Fibroblast of peridontal ligament (primary cell): ENCODE results near the gene MRPL40.

Experiments
- DNase-seq: peaks from one replicate; pipeline ENCODE4 v3.0.0-alpha.2; 2010; ENCODE audit errors: extremely low read depth

Gene MRPL40

DNA sequence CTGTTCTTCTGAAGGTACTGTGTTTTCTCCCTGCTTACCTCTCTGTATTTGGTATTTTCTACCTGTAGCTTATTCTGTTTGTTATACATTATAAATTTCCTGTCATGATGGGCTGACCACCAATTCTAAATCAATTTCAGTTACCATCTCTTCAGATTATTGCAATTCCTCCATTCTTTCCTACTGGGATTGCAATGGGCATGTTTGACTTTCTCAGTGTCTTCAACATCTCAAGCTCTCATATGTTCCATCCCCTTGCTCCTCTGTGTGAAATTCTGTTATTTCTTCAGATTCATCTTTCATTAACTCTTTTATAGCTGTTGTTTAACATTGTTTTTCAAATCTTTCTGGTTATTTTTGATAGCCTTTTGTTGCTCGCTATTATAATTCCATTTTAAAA, 30.7 kb downstream of the MRPL40 start:
- DNase-seq: no peak

DNA sequence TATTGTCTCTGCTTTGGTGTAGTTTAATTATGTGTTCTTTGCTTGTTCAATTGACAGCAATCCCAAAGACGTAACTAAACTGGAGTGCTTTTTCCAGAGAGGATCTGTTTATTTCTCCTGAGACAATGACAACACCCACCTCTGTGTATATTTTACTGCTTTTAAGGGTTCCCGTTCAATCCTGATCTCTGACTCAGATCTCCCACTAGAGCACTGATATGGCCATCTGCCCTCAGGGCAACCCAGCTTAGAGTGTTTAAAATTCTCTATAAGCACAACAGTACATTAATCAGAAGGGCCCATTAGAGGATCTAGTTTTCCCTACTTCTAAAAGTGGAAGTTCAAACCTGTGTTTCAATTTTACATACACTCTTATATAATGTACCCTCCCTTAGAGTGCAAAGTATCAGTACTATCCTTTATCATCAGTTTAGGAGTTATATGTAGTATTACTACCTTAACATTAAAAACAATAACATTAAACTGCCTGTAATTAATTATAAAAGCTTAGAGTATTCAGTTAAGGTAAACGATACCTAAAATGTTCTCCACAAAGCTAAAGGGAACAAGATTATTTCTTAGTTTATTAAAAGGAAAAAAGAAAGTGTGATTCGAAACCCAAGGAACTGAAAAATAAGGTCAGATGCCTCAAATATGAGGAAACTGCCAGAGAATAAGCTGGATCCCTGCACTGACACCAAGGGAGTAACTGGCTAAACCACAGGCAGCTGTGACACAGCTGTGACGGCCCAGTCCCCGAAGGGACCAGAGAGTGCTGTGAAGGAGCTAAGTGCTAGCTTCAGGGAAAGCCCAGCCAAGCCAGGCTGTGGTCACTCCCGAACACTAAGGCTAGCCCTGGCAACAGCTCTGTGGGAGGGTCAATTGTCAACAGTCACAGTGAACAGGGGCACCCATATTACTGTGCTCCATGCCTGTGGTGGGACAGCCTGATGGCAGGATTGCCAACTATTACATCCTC, 31.4 kb downstream of the MRPL40 start:
- DNase-seq: peak; percentile 47

DNA sequence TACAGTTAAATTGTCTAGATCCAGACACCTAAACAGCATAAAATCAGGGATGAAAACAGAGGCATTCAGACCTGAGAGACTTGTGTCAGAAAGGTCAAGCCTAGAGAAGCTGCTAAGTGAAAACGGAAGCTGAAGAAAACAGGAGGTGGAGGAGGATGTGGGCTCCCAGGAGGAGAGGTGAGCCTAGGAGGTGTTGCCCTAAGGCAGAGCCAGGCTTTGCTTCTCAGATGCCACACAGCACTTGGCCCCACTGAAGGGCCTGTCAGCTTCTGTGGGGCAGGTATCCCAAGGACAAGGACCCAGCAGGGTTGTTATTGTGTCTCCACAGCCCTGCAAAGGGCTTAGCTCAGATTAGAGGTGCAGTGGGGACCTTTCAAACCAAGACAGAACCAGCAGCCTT, 32.2 kb downstream of the MRPL40 start:
- DNase-seq: no peak

DNA sequence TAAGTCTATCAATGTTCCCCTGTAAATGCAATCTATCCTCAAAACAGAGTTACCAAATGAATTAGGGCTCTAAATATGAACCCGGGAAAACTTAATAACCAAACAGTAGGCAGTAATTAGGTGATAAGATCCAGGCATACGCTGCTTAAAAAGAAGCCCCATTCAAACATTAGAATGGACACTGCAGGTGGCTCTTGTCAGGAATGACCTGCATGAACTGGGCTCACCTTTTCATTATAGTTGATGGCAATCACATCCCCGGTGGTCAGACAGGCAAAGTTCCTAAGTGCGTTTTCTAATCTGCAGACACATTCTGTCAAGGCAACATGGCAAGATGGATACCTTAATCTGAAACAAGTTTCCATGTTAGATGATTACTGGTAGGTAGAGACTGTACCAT, 32.6 kb downstream of the MRPL40 start:
- DNase-seq: no peak

DNA sequence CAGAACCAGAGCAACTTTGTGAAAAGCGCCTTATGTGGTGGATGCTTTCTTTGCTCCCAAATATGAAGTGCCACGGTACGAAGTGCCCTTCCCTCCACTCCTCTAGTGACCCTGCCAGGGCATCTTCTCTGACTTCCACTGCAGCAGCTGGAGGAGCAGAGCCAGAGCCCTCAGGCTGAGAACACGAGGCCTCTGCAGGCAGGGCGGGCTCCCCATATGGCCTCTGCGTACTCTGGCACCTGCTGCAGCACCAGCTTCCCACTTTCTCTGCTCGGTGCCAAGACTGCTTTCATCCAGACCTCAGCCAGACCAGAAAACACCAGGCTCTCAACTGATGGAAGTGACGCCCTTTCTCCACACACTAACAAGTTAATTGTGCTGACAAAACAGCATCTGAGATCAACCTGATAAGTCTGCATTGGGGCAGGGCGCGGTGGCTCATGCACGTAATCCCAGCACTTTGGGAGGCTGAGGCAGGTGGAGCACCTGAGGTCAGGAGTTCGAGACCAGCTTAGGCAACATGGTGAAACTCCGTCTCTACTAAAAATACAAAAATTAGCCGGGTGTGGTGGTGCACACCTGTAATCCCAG, 33.9 kb downstream of the MRPL40 start:
- DNase-seq: no peak

DNA sequence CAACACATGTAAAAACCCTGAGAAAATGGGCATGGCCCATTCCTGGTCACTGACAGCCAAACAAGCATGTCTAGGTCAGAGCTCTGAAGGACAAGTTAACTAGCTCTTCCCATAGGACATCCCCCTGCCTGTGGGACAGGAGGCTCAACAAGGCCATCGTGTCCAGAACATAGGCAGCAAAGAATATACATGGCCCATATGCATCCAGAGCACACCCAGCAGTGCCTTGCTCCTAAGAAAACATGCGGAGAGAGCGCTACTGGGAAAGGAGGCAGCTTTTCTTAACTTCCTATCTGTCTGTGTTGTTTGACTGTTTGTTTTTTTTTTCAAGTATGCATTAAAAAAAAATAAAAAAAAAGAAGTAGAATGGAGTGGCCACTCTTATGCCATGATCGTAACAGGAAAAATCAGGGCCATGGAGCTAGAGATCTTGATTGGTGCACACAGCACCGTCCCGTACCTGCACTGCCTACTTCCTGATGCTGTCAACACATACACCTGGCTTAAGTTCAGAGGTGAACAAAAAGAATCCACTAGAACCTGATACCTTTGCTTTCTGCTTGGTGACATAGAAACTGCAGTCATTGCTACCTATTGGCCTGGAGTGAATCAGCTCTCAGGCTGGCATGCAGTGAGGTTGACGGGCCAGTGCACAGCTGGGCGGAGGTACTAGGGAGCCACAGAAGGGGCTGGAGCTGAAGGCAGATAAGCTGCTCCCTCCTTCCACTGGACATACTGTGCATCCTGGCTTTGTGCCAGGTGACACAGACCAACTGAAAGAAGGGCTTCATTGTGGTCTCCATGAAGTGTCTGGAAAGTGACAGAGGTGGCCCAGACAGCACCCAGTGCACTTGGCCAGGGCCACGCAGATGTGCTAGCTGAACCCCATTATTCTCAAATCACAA, 34.8 kb downstream of the MRPL40 start:
- DNase-seq: no peak

DNA sequence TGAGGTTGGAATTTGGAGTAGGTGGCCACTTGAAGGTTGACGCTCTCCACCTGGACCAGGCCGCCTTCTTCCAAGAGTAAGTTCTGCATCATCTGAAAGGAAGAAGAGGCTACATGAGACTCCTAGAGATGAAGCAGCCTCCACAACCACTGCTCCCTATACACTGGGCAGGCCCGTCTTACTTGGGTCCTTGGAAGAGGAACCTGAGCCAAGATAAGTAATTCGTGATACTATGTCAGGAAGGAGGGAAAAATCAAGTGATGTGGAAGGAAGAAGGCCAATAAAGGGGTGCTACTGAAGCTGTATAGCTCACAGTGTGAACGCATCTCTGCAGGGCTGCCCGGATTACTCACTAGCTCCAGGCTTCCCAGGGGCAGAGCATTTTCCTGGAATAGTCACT, 35.6 kb downstream of the MRPL40 start:
- no peak for DNase-seq

DNA sequence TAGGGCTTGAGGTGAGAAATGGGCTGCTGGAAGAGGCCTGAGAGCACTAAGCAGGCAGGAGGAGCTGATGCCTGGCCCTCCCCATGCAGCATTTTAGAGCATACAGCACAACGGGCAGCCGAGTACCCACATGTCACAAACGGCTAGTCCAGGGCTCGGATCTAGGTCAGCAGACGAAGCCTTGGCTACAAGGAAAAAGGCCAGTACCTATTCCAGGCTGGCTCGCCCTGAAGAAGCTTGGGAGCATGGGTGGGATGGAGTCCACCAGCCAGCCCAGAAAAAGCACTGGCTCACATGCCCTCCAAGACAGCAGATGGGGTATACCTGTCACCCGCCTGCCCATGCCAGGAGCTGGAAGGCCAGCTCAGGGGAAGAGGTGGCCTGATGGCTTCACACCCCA, 37.1 kb downstream of the MRPL40 start:
- no peak for DNase-seq

DNA sequence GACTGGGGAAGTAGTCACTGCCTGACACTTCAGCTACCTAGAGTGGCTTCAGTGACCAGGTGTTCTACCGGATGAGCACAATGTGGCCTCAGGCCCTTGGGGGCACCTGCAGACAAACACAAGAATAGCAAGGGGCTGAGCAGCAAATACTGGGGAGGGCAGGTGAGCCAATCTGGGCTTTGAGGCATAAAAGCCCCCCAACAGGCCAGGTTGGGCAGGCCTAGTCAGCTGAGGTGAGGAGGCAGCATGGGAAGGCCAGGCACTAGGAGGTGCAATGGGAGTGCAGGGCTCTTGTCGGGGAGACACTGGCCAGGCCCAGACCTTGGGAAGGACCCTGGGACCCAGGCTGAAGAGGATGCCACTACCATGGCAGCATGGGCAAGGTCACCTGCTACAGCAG, 37.7 kb downstream of the MRPL40 start:
- DNase-seq: no peak

DNA sequence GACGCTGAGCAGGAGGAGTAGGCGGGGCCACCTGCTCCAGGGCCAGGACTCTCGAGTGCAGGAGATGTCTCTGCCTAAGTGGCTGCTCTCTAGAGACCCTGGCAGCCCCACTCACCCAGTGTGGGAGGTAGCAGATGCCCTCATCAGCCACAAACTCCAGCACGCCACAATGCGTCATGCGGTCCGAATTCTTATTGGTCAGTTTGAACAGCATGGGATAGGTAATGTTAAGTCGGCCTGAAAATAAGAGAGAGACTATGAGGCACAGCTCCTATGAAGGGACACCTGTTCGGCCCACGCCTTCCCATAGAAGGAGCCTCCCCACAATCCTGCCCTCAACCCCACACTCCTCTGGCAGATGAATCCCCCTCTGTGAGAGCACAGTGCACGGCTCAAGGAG, 39.2 kb downstream of the MRPL40 start:
- no peak for DNase-seq

DNA sequence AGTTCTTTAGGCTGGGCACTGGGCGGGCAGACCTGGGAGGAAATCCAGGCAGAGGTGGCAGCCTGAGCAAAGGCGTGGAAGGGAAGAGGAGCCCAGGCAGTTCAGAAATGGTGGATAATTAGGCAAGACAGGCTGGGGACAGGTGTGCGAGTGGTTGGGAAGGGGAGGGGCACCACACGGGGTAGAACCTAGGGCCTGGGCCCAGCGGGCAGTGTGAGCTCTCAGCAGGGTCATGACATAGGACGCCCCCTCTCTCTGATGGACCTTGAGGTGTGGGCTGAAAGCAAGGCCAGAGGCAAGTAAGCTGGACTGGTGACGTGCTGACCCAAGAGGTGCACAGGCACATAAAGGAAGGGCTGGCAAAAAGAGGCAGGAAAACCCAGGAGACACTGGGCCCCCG, 39.9 kb downstream of the MRPL40 start:
- no peak for DNase-seq

DNA sequence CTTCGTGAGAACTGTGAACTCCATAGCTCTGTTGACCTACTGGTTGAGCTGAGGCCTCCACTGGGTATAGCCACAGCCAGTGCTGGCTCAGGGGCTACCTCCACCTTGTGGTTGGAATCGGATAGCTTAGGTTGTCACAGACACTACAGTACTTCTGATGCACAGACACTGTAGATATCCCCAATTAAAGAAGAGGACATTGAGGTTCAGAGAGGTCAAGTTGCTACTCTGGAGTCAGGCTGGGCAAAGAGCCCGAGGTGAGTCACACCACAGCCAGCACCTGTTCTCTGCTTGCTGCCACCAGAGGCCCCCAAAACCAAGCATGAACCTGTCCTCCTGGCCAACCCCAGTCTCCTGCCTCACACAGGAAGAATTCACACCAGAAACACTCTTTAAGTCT, 41.2 kb downstream of the MRPL40 start:
- no peak for DNase-seq

DNA sequence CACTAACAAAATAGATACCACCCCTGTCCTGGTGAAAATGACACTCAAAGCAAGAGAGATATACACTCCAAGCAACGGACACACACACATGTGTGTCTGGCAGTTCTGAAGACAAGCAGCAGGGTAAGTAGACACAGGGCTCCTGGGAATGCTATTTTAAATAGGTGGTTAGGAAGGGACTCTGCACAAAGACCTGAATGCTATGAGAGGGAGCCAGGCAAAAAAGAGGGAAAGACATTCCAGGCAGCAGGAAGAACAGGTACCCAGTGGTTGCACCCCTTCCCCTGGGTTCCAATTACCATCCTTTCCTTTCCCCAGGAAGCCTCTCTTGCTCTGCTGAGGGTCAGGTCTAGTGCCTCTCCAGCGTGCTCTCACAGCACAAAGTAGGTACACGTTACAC, 43.7 kb downstream of the MRPL40 start:
- no peak for DNase-seq

DNA sequence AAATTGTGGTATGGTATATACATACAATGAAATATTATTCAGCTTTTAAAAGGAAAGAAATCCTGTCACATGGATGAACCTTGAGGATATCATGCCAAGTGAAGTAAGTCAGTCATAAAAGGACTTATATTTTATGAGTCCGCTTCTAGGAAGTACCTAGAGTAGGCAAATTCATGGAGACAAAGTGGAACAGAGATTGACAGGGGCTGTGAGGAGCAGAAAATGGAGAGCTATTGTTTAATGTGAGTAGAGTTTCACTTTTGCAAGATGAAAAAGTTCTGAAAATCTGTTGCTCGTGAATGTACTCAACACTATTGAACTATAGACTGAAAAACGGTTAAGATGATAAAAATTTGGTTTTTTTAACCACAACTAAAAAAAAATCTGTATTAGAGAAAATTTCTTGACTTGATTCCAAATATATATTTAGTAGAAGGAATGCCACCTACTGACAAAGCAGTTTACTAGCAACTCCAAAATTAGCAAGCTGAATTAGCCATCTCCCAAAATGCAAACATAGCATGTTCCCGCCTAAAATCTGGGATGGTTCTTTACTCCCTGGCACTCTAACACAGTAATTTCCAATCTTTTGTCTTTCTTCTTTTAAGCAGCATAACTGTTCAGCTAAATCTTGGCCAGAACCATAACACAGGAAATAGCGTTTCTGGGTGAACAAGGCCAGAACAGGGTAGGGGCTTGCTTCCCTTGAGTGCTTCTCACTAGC, 45.1 kb downstream of the MRPL40 start:
- DNase-seq: peak; percentile 36

DNA sequence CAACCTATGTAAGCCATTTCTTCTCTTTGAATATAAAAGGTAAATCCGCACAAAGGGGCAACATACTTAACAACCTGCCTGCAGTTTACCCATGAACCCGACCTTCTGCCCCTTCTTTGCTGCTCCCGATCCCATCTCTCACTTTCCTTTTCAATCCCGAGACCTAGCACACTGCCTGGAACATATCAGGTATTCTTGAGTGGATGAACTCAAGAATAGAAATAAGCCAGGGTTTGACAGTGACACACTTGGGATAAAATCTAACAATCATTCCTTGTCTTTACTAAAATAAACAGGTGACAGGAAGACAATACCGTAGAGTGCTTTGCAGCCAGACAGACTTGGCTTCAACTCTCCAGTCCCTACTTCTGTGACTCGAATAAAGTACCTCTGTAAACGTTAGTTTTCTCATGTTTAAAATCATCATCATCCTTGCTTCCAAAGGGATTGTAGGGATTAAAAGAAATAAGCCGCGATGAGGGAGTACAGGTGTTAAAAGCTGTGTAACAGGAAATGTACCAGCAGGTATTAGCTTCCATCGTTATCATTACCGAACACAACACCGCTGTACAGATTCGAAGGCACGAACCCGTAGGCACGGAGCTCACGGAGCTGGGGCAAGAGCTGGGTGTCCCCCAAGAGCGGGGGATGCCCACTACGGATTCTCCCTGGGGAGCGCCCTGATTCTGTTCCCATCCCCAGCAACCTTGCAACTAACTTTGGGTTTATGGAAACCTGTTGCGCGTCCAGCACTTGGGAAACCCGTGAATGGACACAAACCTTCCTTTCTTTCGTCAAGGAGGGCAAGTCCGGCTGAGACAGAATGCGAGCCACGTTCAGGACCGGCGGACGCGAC, 45.9 kb downstream of the MRPL40 start:
- peak; percentile 20 for DNase-seq

DNA sequence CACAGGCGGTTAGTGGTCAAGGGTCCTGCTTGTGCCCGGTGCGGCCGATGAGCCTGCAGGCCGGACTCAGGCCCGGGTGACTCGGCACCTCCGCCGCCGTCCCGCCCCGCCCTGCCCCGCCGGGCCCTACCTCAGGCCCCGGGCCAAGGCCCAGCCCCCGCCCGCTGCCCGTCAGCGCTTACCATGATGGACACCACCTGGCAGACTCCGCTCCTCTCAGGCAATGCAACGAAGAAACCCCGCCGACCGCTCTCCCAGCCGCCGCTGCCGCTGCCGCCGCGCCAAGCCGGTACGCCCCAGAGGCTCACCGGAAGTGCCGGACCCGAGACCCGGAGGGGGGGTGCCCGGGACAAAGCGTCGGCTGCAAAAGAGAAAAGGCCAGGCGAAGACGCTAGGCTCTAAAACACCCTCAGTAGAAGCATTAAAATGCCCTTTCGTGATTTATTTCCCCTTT, 46.6 kb downstream of the MRPL40 start, which contains the start of gene UFD1:
Gene UFD1, minus strand, starts transcription at position 293 of the 454 bp plus-strand sequence. Its CDS starts 108 bp downstream, at position 185.
- DNase-seq: no peak

DNA sequence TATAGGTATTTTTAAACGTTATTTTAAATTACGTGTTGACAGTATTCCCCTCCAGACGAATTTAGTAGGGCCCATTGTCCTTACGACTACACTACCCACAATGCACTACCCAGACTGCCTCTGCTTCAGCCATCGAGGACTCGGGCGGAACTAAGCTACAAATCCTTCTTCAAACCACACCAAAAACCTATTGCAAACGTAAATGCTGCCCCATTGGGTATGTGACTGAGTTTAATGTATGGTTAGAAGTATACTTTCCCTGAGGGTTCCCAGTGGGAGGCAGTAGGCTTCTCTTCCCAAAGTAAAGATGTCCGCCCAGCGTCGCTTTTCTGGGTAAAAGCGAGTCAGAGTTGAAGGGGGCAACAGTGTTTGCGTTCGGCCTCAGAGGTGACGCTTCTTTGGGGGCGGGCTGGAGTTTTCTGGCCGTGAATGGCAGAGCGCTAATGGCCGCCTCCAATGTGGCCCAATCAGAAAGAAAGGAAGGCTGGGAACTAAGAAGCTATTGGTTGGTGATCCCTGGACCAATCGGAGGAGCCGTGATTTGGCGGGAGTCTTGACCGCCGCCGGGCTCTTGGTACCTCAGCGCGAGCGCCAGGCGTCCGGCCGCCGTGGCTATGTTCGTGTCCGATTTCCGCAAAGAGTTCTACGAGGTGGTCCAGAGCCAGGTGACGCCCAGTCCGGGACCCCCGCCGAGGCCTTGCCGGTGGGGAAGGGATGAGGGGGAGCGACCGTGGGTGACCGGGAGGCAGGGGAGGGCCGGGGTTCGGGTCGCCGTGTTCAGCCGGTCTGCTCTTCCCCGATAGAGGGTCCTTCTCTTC, 47.2 kb downstream of the MRPL40 start, which contains the start of gene CDC45:
Gene CDC45, plus strand, starts transcription at position 566 of the 818 bp plus-strand sequence. Its CDS starts 49 bp downstream, at position 615.
- peak; percentile 99 for DNase-seq

DNA sequence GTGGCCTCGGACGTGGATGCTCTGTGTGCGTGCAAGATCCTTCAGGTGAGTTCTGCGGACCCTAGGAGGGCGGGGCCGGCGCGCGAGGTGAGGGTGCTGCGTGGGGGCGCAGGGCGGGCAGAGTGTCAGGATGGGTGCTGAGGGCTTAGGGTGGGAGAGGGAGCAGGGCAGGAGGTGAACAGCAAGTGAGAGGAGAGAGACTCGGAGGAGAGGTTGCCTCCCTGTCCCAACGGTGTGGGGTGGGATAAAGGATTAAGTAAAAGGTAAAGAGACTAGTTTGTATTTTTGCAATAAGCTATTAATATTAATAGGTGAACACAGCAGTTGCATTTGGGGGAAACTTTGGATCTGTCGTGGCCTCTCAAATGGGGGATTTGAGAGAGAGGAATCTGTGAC, 47.8 kb downstream of the MRPL40 start:
- DNase-seq: no peak

DNA sequence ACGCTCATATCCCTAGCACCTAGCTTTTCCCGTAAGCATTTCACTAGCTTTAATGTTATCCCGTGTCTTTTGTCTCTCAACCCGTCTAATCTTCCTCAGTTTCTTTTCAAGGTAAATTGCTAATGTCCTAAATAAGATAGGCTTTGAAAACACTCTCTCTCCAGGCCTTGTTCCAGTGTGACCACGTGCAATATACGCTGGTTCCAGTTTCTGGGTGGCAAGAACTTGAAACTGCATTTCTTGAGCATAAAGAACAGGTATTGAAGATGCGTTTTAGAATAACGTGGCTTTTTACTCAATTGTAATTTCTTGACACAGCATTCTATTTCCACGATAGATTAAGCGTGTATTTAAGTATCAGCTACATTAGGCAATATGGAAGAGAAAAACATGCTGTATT, 48.4 kb downstream of the MRPL40 start:
- DNase-seq: no peak
